Umbilical cord (tissue), 2 donors: ENCODE data around the gene KSR1. TPM values are rescaled to one million over a fixed set of nuclear protein-coding genes. Genes with fewer than 3 reads are reported as not detected.
"Not testable (repeated sequence)": the region's sequence is repeated elsewhere in the genome, so short reads cannot be mapped to it uniquely, and the experiment has no call there.

ENCODE experiments used
- DNase-seq: peaks from one replicate; pipeline ENCODE4 v3.0.0-alpha.2; 2015; ENCODE audit warnings: low spot score
- total RNA-seq: library from RNA; depleted of rRNA; stranded (reverse); fragments of >200 nt; gene quantifications from one replicate; pipeline ENCODE4 v1.2.3, GENCODE V29; 2014; ENCODE audit warnings: low replicate concordance; ENCODE audit not compliant: insufficient read depth

KSR1 gene
- total RNA-seq, 1 donor from 2014 or later: 43.1 TPM

DNA sequence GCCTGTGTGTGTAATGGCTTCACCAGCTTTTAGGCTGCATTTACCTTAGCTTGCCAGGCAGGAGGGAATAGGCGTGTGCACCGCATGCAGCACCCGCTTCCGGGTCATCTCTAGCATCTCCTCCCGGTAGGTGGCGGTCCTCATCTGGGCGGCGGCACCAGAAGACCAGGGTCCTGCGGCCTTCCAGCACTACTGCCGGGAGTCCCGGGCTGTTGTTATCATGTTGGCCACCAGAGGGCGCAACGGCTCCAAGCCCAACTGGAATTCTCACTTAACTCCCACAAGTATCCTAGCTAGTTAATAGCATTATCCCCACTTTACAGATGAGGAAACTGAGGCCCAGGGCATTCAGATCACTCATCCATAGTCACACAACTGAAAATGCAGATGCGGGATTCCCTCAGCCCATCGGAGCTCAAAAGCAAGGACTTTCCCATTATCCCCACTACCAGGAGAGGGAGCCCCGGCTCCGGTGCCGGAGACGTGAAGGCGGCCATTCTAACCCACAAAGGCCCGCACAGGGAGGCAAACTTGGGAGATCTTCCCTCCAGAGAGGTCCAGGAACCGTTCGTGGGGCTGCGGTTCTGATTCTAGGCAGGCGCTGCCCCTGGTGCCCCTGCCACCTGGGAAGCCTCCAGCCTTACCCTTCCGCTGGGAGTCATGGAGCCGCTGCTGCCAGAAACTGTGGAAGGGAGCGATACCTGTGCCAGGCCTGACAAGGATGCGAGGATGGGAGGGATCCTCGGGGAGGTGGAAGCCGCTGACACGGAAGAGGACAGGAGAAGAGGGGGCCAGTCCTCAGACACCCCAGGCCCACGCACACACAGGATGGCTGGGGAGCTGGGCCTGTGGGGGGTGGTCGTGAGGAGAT, 198.6 kb downstream of the KSR1 start:
- peak; percentile 58 for DNase-seq

DNA sequence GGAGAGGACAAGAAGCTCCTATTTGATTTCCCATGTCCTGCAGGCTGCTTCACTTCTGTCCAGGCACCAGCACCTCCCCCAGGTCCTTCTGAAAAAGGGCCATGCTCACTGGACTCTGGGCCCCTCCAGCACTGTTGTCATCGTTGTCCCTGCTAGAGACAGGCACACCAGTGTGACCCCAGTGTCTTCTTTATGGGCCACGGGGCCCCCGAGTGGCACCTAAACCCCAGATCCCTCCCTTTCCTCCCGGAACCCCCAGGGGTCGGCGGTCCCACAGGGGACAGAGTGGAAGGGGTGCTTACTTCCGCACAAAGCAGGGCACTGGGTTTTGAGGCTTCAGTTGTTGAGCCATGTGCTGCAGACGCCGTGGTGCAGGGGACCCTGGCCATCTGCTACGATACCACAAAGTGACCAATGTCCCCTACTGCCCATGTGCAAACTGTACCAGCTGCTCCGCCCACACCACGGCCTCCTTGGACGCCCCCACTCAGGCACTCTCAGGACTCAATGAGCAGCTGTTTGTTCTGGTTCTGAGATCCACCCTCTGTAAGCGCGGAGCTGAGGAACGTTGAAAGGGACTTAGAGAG, 199.4 kb downstream of the KSR1 start:
- not testable (repeated sequence) for DNase-seq

DNA sequence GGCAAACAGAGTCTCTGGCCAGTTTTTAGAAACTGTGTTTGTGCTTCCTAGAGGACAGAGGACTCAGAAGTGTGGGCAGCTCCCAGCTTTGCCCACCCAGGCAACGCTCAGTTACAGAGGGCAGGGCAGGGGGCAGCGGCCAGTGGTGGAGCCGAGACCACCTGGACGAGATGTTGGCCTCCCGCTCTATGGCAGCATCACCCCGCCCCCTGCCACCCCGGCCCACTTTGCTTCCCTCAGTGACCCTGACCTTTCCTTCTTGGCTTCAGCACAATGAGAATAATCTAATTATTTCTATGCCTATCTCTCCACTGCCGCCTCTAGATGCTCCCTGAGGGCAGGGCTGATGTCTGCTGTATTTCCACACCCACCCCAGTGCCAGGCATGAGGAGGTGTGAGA, 200.4 kb downstream of the KSR1 start:
- DNase-seq: not testable (repeated sequence)

DNA sequence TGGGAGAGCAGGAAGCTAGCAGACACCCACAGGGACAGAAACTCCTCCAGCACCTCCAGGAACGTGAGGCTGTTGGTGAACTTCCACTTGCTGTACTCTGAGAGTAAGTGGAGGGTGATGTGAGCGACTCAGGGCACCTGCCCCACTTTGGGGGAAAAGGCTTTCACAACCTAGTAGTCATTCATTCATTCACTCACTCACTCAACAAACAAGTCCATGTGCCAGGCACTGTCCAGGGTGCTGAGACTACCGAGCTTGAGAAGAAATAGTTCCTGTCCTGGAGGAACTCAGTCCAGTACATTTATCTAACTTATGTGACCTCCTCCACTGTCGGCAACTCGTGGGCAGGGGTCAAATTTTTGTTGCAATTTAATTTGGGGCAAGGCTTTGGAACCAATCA, 201.4 kb downstream of the KSR1 start:
- DNase-seq: no peak

DNA sequence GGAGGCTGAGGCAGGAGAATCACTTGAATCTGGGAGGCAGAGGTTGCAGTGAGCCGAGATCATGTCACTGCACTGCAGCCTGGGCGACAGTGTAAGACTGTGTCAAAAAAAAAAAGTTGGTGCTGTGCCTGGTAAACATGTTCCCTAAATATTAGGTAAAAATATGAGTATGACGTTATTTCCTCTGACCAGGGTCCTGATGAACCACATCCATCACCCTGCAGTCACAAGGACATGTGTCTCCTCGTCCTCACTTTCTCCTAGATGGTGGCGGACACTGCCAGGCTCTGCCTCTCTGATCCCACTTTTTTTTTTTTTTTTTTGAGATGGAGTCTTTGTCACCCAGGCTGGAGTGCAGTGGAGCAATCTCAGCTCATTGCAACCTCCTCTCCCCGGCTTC, 203.4 kb downstream of the KSR1 start:
- no peak for DNase-seq

DNA sequence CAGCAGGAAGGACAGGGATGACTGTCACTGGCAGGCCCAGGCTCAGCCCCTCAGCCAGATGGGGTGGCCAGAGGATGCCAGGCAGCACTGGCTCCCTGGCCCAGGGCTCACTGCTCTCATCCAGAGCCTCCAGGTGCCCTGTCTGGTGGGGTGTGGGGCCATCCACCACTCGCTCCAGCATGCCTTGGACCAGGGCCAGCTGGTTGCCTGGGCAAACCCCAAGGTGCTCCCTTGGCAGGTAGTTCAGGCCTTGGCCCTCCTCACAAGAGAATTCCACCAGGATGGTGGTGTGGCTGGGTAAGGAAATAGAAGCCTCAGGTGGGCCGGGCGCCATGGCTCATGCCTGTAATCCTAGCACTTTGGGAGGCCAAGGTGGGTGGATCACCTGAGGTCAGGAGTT, 204.2 kb downstream of the KSR1 start:
- DNase-seq: no peak

DNA sequence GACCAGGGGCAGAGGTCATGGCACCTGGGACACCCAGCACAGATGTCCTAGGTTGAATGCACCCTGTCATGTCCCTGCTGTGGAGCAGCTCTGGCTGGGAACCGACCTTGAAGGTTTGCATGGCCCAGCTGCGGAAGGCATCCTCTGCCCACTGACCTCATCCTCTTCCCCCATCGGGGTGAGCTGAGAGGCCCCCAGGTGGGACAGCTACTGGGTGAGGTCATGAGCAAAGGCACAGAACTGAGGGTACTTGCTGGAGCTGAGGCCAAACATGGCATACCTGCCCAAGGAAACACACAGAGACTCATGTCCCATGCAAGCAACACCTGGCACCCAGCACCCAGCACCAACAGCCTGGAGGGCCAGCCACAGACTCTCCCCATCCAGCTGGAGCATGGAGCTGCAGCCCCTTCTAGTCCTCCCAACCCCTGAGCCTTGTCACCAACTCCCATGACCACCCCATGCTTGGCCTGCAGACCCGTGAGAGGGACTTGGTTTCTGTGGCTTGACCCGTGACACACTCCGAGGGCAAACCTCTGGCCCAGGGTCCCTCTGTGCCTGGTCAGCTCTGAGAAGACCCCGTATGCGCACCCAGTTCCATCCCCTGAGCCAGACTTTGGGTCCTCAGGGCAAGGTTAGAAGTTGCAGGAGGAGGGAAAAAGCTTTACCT, 207.8 kb downstream of the KSR1 start:
- no peak for DNase-seq

DNA sequence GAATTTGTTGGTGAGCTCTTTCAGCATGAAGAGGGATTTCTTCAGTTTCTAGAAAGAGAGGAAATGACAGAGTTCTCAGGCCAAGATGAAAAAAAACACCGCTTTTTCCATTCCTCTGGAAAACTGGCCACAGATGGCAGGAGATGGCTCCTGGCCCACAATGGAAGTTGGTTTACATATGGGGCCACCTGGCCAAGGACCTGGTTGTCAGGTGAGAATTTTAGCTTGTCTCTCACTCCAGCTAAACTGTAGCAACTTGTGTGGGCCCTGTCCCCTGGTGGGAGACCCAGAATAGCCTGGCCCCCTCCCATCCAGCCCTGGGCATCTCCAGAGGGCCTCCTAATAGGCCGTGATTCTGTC, 208.3 kb downstream of the KSR1 start:
- DNase-seq: no peak

DNA sequence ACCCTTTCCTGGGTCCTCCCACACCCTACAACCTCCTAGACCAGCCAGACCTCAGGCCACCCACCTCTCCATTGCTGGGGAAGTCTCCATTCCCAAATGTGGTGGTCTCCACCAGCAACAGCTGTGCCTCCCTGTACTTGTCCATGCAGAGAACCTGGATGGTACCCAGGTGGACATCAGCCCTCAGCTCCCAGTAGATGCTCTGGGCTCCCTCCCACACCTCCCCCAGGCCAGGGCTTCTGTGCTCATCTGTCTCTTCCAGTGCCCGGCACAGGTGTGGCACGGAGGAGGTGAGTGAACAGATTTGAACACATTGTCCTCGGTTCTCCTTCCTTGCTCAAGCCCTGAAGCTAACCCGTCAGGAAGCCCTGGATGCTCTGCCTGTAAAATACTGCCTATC, 209.3 kb downstream of the KSR1 start:
- DNase-seq: no peak

DNA sequence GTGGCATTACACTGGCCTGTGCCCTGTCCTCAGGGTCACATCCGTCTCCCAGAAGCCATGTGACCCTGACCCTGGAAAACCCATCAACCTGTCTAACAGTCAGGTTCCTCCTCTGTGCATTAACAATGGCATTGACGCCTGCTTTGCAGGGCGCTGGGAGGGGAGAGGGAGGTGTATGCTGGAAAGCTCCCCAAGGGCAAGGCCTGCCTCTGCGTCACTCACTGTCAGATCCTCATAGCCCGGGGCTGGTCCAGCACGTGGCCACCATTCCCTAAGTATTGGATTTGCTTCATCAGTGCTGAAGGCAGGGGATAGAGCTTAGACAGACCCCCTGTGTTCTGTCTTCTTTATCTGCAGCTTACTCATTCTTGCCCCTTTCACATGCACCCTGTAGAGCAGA, 210.0 kb downstream of the KSR1 start:
- DNase-seq: not testable (repeated sequence)

DNA sequence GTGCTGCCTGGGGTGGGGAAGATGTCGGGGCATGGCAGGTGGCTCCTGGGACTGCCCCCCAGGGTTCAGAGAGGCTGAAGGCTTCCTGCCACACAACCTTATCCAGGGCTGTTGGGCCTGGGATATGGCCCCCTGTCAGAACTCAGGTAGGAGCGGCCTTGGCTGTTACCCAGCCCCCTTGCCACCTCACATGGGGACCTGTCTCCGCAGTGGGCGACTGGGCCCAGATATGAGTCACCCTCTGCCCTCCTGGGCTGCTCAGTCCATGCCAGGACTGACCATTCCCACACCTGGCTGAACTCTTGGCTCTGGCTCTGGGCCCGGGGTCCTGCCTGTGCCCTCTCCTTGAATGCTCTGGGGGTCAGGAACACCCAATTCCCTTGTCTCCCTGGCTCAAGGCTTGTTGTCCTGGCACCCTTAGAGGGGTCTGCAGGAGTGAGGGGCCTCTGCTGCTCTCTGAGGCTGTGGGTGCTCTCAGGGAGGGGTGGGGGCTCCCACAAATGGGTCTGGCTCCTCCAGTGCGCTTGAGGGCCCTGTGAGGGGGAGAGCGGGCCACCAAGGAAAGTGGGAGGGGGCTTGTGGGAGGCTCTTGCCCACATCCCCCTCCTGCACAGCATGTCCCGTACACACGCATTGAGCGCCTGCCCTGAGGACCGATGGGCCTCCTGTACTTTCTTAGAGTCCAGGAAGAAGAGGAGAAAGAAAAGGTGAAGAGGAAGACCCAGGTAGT, 210.7 kb downstream of the KSR1 start:
- no peak for DNase-seq

DNA sequence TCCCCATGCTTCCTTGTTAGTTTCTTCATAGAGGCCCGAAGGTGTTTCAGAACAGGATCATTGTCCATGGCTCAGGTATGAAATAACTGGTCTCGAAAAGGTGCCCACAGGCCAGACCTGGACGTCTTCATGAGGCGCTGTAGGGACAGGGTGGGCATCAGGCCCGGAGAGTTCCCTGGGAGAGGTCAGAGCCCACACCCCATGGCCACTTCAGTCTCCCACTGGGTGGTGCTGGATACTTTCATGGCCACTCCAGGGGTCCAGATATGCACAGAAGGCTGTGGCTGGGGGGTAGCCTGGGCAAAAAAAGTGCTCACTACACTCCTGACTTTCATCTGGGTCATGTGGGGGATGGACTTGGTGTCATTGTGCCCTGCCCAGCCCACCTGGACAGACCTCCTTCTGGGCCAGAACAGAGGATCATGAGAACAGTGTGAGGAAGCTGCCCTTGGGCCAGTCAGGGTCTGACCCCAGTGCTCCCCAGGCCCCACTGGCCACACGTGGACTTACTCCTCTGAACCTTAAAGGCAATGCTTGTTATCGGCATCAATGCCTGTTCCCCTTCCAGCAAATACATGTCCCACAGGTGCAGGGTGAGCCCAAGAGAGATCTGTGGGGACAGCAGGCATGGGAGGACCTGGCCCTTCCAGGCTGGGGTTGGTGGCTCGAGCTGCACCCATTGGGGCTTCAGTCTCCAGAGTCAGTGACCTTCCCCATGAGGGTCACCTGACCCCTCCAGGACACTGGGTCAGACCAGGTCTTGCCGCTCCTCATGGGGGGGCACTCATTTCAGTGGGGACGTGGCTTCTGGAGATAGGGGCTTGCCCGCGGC, 211.6 kb downstream of the KSR1 start:
- no peak for DNase-seq

DNA sequence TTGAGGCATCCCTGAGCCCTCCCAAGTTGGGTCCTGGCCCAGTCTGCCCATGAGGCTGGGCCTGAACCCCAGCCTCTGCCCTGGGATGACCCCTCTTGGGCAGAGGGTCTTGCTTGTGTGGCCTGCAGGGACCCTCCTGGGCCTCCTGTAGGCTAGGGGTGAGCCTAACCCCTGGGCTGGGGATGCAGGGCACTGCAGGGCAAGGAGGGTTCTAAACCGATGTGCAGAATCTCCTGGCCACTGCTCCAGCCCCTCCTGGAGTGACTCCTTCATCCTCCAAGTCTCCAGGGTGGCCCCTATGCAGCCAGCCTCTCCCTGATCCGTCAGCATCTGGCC, 212.2 kb downstream of the KSR1 start:
- no peak for DNase-seq

DNA sequence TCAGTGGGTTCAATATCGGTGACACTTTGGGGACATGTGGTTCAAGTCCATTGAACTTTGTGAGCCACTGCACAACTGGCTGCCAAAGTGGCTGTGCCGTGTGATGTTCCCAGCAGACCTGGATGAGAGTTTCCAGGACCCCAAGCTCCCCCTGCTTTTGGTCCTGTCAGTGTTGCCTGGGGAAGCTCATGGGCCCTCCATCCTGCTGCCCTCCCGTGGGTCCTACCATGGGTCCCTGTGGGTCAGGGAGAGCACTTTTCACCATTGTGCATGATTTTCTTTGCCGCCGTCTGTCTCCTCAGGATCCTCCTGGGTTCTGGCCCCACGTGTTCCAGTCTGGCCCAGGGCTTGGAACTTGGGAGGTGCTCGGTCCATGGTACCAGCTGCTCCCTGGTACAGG, 212.9 kb downstream of the KSR1 start:
- no peak for DNase-seq

DNA sequence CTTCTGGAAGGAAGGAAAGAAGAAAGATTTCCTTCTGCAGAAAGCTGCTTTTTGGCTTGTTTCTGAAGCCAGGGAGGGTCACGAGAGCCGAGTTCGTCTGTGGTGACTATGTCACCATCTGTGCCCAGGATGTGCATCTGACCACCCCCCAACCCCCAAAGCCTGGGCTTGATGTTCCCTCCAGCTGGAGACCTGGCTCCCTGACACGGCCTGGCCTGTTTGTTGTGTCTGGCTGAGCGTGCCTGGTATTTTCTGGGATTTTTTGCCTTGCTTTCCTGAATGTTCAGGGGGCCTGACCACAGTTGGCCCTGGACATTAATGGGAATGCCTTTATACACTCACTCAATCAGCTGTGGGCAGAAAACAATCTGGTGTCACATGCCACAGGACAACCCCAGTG, 213.6 kb downstream of the KSR1 start:
- DNase-seq: no peak

DNA sequence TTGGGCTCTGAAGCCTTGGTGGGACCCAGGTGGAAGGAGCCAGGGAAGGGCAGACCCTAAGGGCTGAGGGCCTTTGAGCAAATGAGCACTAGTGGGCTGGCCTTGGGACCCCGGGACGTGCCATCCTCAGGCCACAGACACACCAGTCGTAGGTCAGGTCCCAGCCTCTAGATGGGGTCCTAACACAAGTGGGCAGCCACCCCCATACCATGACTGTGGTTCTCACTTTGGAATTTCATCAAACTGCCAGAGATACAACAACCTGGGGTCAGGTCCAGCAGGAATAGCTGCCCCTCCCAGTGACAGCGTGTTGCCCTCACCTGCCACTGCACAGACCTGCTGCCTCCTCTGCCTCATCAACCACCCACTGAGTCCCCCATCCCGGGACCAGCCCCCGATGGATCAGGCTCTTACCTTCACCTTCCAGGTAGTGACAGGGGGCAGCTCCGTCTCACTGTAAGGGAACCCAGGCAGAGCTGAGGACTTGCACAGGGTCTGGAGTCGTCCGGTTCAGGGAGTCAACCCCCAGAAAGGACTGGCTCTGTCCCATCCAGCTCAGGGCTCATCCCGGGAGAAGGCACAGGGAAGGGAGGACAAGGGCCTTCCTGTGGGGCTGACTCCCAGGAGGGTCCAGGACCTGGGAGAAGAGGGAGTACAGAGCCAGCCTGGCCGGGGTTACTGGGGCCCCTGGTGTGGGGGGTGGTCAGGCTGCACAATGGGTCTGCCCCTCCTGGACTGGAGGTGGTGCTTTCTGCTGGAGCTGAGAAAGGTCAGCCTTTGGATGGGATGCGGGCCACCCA, 214.7 kb downstream of the KSR1 start:
- DNase-seq: no peak

DNA sequence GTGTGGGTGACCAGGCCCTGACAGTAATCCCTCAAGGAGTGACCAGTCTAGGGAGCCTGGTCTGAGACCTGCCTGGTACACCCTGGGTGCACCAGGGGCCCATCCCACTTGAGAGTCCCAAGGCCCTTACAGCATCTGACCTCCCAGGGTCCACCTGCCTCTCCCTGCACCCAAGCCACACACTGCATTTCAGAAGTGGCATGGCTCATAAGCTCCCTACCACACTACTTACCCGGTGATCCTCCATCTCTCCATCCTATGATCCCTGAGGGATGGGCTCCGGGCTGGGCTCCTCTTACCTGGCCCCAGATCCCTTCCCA, 215.3 kb downstream of the KSR1 start:
- no peak for DNase-seq

DNA sequence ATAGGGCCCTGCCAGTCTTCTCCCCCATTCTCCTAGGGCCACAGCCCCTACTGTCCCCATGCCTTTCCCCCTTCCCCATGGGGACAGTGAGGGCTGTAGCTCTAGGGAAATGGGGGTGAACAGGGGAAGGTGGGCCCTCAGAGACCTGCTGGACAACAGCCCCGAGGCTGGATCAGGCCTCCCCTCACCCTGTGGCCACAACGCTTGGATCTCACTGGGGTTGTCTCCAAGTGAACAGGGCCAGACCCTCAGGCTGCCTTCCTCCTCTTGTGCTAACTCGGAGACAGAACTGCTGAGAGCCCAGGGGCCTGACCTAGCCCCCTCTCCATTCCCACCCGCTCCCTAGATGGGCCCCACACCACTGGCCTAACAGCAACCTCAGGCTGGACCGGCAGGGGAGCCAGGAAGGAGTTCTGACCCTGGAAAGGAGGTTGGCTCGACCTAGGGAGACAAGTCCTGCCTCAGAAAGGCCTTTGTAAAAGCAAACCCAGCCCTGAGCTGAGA, 215.8 kb downstream of the KSR1 start:
- DNase-seq: not testable (repeated sequence)

DNA sequence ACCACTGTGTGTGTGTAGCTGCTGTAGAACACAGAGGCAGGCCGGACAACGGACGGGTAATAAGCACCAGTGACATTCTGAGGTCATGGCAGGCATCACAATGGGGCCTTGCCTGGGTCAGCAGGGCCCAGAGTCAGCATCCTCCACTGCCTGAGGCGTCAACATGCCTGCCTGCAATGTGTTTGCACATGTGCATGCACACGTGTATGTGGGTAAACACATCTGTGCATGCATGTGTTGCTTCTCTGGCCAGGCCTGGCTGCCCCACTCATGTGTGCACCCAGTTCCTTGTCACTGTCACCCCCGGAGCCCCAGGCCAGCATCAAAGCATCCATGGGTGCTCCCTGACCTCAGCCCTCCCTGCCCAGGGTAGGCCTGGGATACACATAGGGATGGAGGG, 218.1 kb downstream of the KSR1 start:
- DNase-seq: no peak
